ENCODE measurements around the gene DCTPP1. TPM values are rescaled to one million over a fixed set of nuclear protein-coding genes. Genes with fewer than 3 reads are reported as not detected.

Gene DCTPP1
- total RNA-seq, 1 experiment from 2014 or later: 125 TPM

DNA sequence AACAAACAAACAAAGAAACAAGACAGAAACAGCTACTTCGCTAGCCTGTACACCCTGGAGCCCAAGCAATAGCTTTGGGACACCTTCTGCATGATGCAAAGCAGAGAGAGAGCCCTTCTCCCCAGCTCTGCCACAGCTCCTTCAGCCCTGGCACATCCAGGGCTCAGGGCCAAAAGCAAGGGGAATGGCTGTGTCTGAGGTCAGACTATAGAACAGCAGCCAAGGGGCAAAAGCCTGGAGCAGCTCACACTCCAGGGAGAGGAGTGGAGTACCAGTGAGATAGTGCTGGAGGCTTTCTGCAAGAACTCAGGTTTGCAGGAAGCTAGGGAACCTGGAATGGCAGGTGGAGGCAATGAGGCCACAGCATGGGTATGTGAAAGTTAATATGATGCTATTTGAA is 27.4 kb upstream of the DCTPP1 start:
- TF ChIP-seq ELF1 (IDR thresholded peaks at IDR 0.05; ENCODE audit: borderline replicate concordance, low read depth): no peak
- no peak for TF ChIP-seq RAD21 (IDR thresholded peaks at IDR 0.05; ENCODE audit: low read depth)
- TF ChIP-seq, protein P1, sequence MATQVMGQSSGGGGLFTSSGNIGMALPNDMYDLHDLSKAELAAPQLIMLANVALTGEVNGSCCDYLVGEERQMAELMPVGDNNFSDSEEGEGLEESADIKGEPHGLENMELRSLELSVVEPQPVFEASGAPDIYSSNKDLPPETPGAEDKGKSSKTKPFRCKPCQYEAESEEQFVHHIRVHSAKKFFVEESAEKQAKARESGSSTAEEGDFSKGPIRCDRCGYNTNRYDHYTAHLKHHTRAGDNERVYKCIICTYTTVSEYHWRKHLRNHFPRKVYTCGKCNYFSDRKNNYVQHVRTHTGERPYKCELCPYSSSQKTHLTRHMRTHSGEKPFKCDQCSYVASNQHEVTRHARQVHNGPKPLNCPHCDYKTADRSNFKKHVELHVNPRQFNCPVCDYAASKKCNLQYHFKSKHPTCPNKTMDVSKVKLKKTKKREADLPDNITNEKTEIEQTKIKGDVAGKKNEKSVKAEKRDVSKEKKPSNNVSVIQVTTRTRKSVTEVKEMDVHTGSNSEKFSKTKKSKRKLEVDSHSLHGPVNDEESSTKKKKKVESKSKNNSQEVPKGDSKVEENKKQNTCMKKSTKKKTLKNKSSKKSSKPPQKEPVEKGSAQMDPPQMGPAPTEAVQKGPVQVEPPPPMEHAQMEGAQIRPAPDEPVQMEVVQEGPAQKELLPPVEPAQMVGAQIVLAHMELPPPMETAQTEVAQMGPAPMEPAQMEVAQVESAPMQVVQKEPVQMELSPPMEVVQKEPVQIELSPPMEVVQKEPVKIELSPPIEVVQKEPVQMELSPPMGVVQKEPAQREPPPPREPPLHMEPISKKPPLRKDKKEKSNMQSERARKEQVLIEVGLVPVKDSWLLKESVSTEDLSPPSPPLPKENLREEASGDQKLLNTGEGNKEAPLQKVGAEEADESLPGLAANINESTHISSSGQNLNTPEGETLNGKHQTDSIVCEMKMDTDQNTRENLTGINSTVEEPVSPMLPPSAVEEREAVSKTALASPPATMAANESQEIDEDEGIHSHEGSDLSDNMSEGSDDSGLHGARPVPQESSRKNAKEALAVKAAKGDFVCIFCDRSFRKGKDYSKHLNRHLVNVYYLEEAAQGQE (IDR thresholded peaks at IDR 0.05; ENCODE audit: low read depth): no peak
- TF ChIP-seq POLR2AphosphoS5 (IDR thresholded peaks at IDR 0.05; ENCODE audit: low read depth, low read length): no peak
- TF ChIP-seq POLR2A (IDR thresholded peaks at IDR 0.05; ENCODE audit: borderline replicate concordance, extremely low read depth, insufficient read depth, insufficient read length): no peak
- no peak for TF ChIP-seq TCF7L2 (IDR thresholded peaks at IDR 0.05; ENCODE audit: borderline replicate concordance, extremely low read depth, insufficient read depth, insufficient read length)
- no peak for TF ChIP-seq EGR1 (IDR thresholded peaks at IDR 0.05; ENCODE audit: low read depth)
- TF ChIP-seq FOSL1 (IDR thresholded peaks at IDR 0.05; ENCODE audit: low read depth): no peak
- no peak for TF ChIP-seq YY1 (IDR thresholded peaks at IDR 0.05; ENCODE audit: extremely low read depth, insufficient replicate concordance, low read depth, low read length)
- TF ChIP-seq, protein P2, sequence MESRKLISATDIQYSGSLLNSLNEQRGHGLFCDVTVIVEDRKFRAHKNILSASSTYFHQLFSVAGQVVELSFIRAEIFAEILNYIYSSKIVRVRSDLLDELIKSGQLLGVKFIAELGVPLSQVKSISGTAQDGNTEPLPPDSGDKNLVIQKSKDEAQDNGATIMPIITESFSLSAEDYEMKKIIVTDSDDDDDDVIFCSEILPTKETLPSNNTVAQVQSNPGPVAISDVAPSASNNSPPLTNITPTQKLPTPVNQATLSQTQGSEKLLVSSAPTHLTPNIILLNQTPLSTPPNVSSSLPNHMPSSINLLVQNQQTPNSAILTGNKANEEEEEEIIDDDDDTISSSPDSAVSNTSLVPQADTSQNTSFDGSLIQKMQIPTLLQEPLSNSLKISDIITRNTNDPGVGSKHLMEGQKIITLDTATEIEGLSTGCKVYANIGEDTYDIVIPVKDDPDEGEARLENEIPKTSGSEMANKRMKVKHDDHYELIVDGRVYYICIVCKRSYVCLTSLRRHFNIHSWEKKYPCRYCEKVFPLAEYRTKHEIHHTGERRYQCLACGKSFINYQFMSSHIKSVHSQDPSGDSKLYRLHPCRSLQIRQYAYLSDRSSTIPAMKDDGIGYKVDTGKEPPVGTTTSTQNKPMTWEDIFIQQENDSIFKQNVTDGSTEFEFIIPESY (IDR thresholded peaks at IDR 0.05; ENCODE audit: extremely low read depth, insufficient replicate concordance, low read length): no peak
- TF ChIP-seq CEBPB (IDR thresholded peaks at IDR 0.05; ENCODE audit: low read depth): no peak
- no peak for TF ChIP-seq SP1 (IDR thresholded peaks at IDR 0.05; ENCODE audit: low read depth)
- TF ChIP-seq, protein P3, sequence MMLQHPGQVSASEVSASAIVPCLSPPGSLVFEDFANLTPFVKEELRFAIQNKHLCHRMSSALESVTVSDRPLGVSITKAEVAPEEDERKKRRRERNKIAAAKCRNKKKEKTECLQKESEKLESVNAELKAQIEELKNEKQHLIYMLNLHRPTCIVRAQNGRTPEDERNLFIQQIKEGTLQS (IDR thresholded peaks at IDR 0.05): no peak
- TF ChIP-seq SIN3A (IDR thresholded peaks at IDR 0.05; ENCODE audit: low read depth): no peak
- TF ChIP-seq, protein P4, sequence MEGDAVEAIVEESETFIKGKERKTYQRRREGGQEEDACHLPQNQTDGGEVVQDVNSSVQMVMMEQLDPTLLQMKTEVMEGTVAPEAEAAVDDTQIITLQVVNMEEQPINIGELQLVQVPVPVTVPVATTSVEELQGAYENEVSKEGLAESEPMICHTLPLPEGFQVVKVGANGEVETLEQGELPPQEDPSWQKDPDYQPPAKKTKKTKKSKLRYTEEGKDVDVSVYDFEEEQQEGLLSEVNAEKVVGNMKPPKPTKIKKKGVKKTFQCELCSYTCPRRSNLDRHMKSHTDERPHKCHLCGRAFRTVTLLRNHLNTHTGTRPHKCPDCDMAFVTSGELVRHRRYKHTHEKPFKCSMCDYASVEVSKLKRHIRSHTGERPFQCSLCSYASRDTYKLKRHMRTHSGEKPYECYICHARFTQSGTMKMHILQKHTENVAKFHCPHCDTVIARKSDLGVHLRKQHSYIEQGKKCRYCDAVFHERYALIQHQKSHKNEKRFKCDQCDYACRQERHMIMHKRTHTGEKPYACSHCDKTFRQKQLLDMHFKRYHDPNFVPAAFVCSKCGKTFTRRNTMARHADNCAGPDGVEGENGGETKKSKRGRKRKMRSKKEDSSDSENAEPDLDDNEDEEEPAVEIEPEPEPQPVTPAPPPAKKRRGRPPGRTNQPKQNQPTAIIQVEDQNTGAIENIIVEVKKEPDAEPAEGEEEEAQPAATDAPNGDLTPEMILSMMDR (IDR thresholded peaks at IDR 0.05 in 2 of 3, conservative IDR thresholded peaks at IDR 0.05 in 1 of 3; ENCODE audit: borderline replicate concordance in 1 of 3, insufficient read depth in 1 of 3, low read depth in 2 of 3, low read length in 2 of 3): no peak
- TF ChIP-seq ZFX (IDR thresholded peaks at IDR 0.05): no peak
- TF ChIP-seq, protein P5, sequence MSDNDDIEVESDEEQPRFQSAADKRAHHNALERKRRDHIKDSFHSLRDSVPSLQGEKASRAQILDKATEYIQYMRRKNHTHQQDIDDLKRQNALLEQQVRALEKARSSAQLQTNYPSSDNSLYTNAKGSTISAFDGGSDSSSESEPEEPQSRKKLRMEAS (IDR thresholded peaks at IDR 0.05): no peak
- TF ChIP-seq JUND (IDR thresholded peaks at IDR 0.05): no peak
- TF ChIP-seq EZH2 (IDR thresholded peaks at IDR 0.05): no peak
- RAD21 ChIA-PET (ENCODE audit: low non-redundant PET in 1 of 2, low total read pairs in 2 of 2, uncharacterized antibody in 2 of 2, unreplicated experiment in 2 of 2): no interaction called here
- DNase-seq (ENCODE audit: low read depth, low spot score): no peak
- Histone ChIP-seq H3K4me3 (replicated peaks in 1 of 2; ENCODE audit: low read depth in 1 of 2, low read length in 2 of 2) (no peak overlapping the region), H3K9ac (ENCODE audit: low read length) (no peak overlapping the region), H3K36me3 (ENCODE audit: control insufficient read depth in 1 of 2, insufficient read depth in 2 of 2, low read length in 2 of 2) (no peaks in the 10 kb centered on the region), H2AFZ (ENCODE audit: low read depth, low read length, poor library complexity, severe bottlenecking) (no peak overlapping the region), H3K9me2 (ENCODE audit: insufficient read depth) (no peaks in the 10 kb centered on the region), H3K9me3 (ENCODE audit: control insufficient read depth in 1 of 2, insufficient read depth in 1 of 2, low read depth in 1 of 2, low read length in 2 of 2) (no peaks in the 10 kb centered on the region), H3K4me2 (ENCODE audit: low read length) (no peak overlapping the region), H4K20me1 (ENCODE audit: insufficient read depth) (no peaks in the 10 kb centered on the region), H3K27me3 (ENCODE audit: insufficient read depth, low read length) (no peaks in the 10 kb centered on the region), H3K79me2 (ENCODE audit: insufficient read depth, low read length) (no peaks in the 10 kb centered on the region), H3K27ac (ENCODE audit: low read depth, low read length) (no peak overlapping the region), H3K4me1 (ENCODE audit: control insufficient read depth in 1 of 2, insufficient read depth in 2 of 2, low read length in 2 of 2) (no peaks in the 10 kb centered on the region)
- CTCF ChIA-PET: no interaction called here
- ATAC-seq: no peak
- BruUV-seq (replicated peaks): no TSS peak
- POLR2A ChIA-PET: interaction anchor here (1.1 kb wide), 1 partner anchor 19 kb away, joined by 8 read pairs; no protein-coding TSS in a partner anchor
- intact Hi-C loops (cut with micrococcal nuclease): no loop called here
